Osteoblast (primary cell): ENCODE measurements around the gene IRF4. TPM values are rescaled to one million over a fixed set of nuclear protein-coding genes. Genes with fewer than 3 reads are reported as not detected.
"Not testable (repeated sequence)": the region's sequence is repeated elsewhere in the genome, so short reads cannot be mapped to it uniquely, and the experiment has no call there.

Experiments
- DNase-seq: peaks from one replicate; pipeline ENCODE4 v3.0.0; 2011; ENCODE audit warnings: low spot score, mixed read lengths; ENCODE audit not compliant: insufficient read length; ENCODE audit errors: missing footprints
- H2AFZ ChIP-seq: 2 replicates; pipeline ENCODE4 v1.6.0; 2011; ENCODE audit warnings: mild to moderate bottlenecking, low read length
- H3K27ac ChIP-seq: 2 replicates; pipeline ENCODE4 v1.5.1; 2011; ENCODE audit warnings: mild to moderate bottlenecking, low read depth, low read length, moderate library complexity
- H3K27me3 ChIP-seq: 2 replicates; pipeline ENCODE4 v1.6.0; 2012; ENCODE audit warnings: mild to moderate bottlenecking, control low read depth, inconsistent platforms, low read length, moderate library complexity; ENCODE audit not compliant: insufficient read depth
- H3K36me3 ChIP-seq: 2 replicates; pipeline ENCODE4 v1.5.1; 2011; ENCODE audit warnings: mild to moderate bottlenecking, low read length, control low read depth, moderate library complexity; ENCODE audit not compliant: insufficient read depth
- H3K4me1 ChIP-seq: 2 replicates; pipeline ENCODE4 v1.5.1; 2011; ENCODE audit warnings: mild to moderate bottlenecking, low read length, control low read depth, moderate library complexity; ENCODE audit not compliant: insufficient read depth
- H3K4me2 ChIP-seq: 2 replicates; pipeline ENCODE4 v1.6.0; 2011; ENCODE audit warnings: mild to moderate bottlenecking, low read length; ENCODE audit not compliant: insufficient read depth
- H3K4me3 ChIP-seq: fragments of 200-600 bp; sonication (generic); 3 replicates; pipeline ENCODE4 v1.5.1; 2012; ENCODE audit warnings: mild to moderate bottlenecking, low read length, inconsistent platforms; ENCODE audit not compliant: insufficient read depth
- H3K79me2 ChIP-seq: 2 replicates; pipeline ENCODE4 v1.6.0; 2012; ENCODE audit warnings: mild to moderate bottlenecking, low read length, control low read depth, inconsistent platforms; ENCODE audit not compliant: insufficient read depth
- H3K9me3 ChIP-seq: 2 replicates; pipeline ENCODE4 v1.5.1; 2011; ENCODE audit warnings: low read depth, low read length, control low read depth
- H4K20me1 ChIP-seq: 2 replicates; pipeline ENCODE4 v1.6.0; 2012; ENCODE audit warnings: mild to moderate bottlenecking, low read length, control low read depth; ENCODE audit not compliant: insufficient read depth
- total RNA-seq: library from RNA; depleted of rRNA; stranded (reverse); fragments of >200 nt; gene quantifications from 2 replicates; pipeline ENCODE4 v1.2.3, GENCODE V29; 2012
- TF ChIP-seq, protein P1 (sequence below): IDR thresholded peaks from 2 replicates; pipeline ENCODE4 v1.5.1; 2011; ENCODE audit warnings: mild to moderate bottlenecking, low read depth, low read length, moderate library complexity; ENCODE audit errors: extremely low read depth

Gene IRF4
- total RNA-seq, 1 donor: under 0.01 TPM

DNA sequence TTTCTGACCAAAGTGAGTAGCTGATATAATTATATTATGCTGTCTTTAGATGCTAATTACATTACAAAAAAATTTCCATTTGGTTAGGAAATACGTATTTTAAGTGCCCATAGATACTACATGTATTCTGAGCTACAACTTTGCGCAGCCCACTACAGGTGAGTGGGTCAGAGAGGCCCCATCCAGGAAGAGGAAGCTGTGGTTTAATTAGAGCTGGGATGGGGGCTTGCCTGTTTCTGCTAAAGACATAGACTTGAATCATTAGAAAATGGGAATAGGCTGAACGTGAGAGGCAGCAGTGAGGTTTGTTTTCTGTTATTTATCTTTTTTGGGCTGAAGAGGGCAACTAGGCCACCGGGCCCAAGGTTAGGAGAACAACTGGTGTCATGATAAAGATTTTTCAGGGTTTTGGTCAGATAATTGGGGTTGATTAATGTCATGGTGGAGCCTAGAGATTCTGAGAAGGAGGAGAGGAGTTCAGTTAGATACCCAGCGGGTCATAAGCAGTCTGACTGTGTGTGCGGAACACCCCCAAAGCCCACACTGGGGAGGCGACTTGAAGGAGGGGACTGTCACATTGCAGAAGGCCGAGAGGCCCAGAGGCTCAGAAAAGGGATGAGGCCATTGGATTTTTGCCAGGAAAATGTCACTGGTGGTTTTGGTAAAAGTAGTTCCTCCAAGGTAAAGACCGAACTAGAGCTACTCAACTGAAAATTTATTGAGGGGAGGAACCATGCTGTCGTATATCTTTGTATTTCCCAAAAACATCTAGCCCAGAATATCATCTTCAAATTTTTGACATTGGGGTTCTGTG, 14.5 kb upstream of the IRF4 start:
- no peak for DNase-seq
- peaks cover 27% of the 10 kb centered on the region for H3K27me3 ChIP-seq
- no peaks in the 10 kb centered on the region for H3K4me1 ChIP-seq
- H2AFZ ChIP-seq: no peak overlapping the region
- H3K36me3 ChIP-seq: no peaks in the 10 kb centered on the region
- H3K4me2 ChIP-seq: no peak overlapping the region
- H3K79me2 ChIP-seq: no peaks in the 10 kb centered on the region
- no peak overlapping the region for H3K27ac ChIP-seq
- no peaks in the 10 kb centered on the region for H3K9me3 ChIP-seq
- TF ChIP-seq, protein P1, sequence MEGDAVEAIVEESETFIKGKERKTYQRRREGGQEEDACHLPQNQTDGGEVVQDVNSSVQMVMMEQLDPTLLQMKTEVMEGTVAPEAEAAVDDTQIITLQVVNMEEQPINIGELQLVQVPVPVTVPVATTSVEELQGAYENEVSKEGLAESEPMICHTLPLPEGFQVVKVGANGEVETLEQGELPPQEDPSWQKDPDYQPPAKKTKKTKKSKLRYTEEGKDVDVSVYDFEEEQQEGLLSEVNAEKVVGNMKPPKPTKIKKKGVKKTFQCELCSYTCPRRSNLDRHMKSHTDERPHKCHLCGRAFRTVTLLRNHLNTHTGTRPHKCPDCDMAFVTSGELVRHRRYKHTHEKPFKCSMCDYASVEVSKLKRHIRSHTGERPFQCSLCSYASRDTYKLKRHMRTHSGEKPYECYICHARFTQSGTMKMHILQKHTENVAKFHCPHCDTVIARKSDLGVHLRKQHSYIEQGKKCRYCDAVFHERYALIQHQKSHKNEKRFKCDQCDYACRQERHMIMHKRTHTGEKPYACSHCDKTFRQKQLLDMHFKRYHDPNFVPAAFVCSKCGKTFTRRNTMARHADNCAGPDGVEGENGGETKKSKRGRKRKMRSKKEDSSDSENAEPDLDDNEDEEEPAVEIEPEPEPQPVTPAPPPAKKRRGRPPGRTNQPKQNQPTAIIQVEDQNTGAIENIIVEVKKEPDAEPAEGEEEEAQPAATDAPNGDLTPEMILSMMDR: no peak
- no peak overlapping the region for H3K4me3 ChIP-seq
- H4K20me1 ChIP-seq: no peaks in the 10 kb centered on the region

DNA sequence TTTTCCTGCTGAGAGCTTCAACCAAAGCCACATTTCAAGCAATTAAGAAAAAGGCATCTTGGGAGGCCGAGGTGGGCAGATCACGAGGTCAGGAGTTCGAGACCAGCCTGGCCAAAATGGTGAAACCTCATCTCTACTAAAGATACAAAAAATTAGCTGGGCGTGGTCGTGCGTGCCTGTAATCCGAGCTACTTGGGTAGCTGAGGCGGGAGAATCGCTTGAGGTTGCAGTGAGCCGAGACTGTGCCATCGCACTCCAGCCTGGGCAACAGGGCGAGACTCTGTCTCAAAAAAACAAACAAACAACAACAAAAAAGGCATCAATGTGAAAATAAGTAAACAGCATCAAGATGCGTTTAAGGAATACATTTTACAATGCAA, 13.9 kb upstream of the IRF4 start:
- not testable (repeated sequence) for H3K36me3 ChIP-seq, DNase-seq, H3K27ac ChIP-seq, H4K20me1 ChIP-seq, H3K79me2 ChIP-seq, H3K4me2 ChIP-seq, H3K4me1 ChIP-seq, H3K4me3 ChIP-seq, H3K9me3 ChIP-seq, H2AFZ ChIP-seq
- peaks cover 27% of the 10 kb centered on the region for H3K27me3 ChIP-seq

DNA sequence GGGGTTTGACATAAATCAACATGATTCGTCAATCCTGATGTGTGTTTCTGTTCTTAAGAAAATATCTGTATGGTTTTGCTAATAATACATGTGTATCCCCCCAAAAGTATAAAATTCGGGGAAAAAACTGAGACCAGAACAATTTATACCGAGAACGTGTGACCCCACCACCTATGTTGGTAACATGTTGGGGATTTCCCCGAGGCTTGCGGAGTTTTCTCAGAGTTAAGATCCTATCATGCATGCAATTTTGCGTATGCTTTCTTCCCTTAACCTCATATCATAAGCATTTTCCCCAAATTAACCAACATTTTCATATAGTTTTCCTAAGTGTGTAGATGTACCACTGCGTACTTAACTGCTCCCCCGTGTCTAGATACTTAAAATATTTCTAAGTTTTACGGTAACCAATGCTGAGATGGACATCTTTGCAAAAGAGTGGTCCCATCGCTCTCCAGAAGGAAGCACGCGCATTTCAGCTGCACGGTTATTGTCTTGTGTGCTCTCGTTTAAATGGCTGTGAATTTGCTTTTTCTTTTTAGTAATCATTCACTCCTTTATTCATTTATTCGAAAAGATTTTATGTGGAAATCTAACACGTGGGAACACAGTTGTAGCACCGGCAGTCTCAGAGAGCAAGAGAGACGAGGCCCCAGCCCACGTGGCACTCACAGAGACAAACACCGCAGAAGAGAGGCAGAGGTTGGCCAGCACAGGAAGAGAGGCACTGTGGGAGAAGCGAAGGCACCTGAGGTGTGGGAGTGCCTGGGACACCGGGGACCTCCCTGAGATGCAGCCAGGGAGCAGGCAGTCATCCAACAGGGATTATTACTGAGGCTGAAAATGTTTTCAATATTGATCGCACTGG, 13.2 kb upstream of the IRF4 start:
- Histone ChIP-seq H3K4me3 (no peak overlapping the region), H2AFZ (no peak overlapping the region), H3K27ac (no peak overlapping the region), H4K20me1 (no peaks in the 10 kb centered on the region), H3K27me3 (peaks cover 20% of the 10 kb centered on the region), H3K4me1 (no peaks in the 10 kb centered on the region), H3K9me3 (no peaks in the 10 kb centered on the region), H3K36me3 (no peaks in the 10 kb centered on the region), H3K4me2 (no peak overlapping the region), H3K79me2 (no peaks in the 10 kb centered on the region)
- no peak for DNase-seq
- TF ChIP-seq, protein P1: no peak

DNA sequence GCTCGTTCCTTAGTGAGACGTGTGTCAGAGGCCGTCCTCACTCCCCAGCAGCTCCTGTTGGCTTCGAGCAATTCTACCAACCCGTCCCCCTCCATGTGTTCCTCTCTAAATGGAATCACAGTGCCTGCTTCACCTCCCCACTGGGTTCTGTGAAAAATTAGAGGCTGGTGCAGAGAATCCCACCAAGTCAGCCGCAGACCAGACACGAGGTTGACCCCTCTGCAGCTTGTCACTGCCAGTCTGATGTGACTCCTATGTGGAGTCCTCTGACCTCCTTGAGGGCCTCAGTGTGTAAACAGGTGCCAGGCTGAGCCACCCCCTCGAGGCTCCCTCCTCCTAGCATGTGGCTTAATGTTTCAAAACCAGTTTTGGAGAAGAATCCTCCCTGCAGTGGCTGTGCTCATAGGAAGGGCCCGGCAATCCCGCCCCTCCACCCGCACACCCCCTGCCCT, 12.6 kb upstream of the IRF4 start:
- Histone ChIP-seq H2AFZ (no peak overlapping the region), H3K27me3 (peaks cover 14% of the 10 kb centered on the region), H3K36me3 (no peaks in the 10 kb centered on the region), H3K9me3 (no peaks in the 10 kb centered on the region), H3K4me3 (no peak overlapping the region), H3K4me2 (no peak overlapping the region), H3K4me1 (no peaks in the 10 kb centered on the region), H3K79me2 (no peaks in the 10 kb centered on the region), H3K27ac (no peak overlapping the region), H4K20me1 (no peaks in the 10 kb centered on the region)
- DNase-seq: no peak
- TF ChIP-seq, protein P1: no peak
